Activated CD4-positive, alpha-beta T cell treated with anti-CD3 and anti-CD28 coated beads, Interleukin-2, amount 10 ng/mL, durations not matched to agents 24 days and 14 days (primary cell): ENCODE measurements around the gene ZCCHC7. TPM values are rescaled to one million over a fixed set of nuclear protein-coding genes. Genes with fewer than 3 reads are reported as not detected.

Source experiments
- DNase-seq: peaks from one replicate; pipeline ENCODE4 v3.0.0; 2022
- H3K27ac Mint-ChIP-seq: one replicate; pipeline ENCODE4 v1.8.0; 2022; ENCODE audit warnings: mild to moderate bottlenecking, mixed read lengths
- H3K27me3 Mint-ChIP-seq: one replicate; pipeline ENCODE4 v1.8.0; 2022; ENCODE audit warnings: mixed read lengths
- H3K36me3 Mint-ChIP-seq: one replicate; pipeline ENCODE4 v1.8.0; 2022; ENCODE audit warnings: low read depth, mild to moderate bottlenecking, mixed read lengths
- H3K4me1 Mint-ChIP-seq: one replicate; pipeline ENCODE4 v1.8.0; 2021; ENCODE audit warnings: mixed read lengths
- H3K4me3 Mint-ChIP-seq: one replicate; pipeline ENCODE4 v1.8.0; 2022; ENCODE audit warnings: mild to moderate bottlenecking, moderate library complexity, mixed read lengths
- H3K9me3 Mint-ChIP-seq: one replicate; pipeline ENCODE4 v1.8.0; 2021; ENCODE audit warnings: mixed read lengths
- intact Hi-C: fragments of 100-400 bp; cut with micrococcal nuclease; formaldehyde crosslinking; loops from one replicate; pipeline ENCODE4 v1.15.1; 2023
- total RNA-seq: library from RNA; stranded (reverse); gene quantifications from 2 replicates; pipeline ENCODE4 v1.2.3, GENCODE V29; 2022

The ZCCHC7 gene
- total RNA-seq, 1 donor from 2014 or later = 25.3 TPM

- intact Hi-C loops = no loop called here
- H3K4me3 Mint-ChIP-seq = no peak overlapping the region
- no peaks in the 10 kb centered on the region for H3K9me3 Mint-ChIP-seq
- no peak for DNase-seq
- no peaks in the 10 kb centered on the region for H3K27me3 Mint-ChIP-seq
- H3K27ac Mint-ChIP-seq = no peak overlapping the region
- H3K36me3 Mint-ChIP-seq = peaks cover 10% of the 10 kb centered on the region
- peaks cover 19% of the 10 kb centered on the region for H3K4me1 Mint-ChIP-seq
Observed at GRCh38 chr9:37215381-37215780, 95.0 kb downstream of the ZCCHC7 start.

- peaks cover 10% of the 10 kb centered on the region for H3K36me3 Mint-ChIP-seq
Observed at GRCh38 chr9:37215830-37216229, 95.5 kb downstream of the ZCCHC7 start.

GRCh38 chr9:37217161-37217560 lies 96.8 kb downstream of the ZCCHC7 start:
- H3K36me3 Mint-ChIP-seq = peaks cover 14% of the 10 kb centered on the region
- no peak overlapping the region for H3K27ac Mint-ChIP-seq
- H3K9me3 Mint-ChIP-seq = no peaks in the 10 kb centered on the region
- peaks cover 18% of the 10 kb centered on the region for H3K4me1 Mint-ChIP-seq
- H3K4me3 Mint-ChIP-seq = no peak overlapping the region
- intact Hi-C loops = no loop called here
- DNase-seq = no peak
- H3K27me3 Mint-ChIP-seq = no peaks in the 10 kb centered on the region

More at GRCh38 chr9:37215830-37216229, 95.5 kb downstream of the ZCCHC7 start:
- intact Hi-C loops = no loop called here
- peaks cover 14% of the 10 kb centered on the region for H3K4me1 Mint-ChIP-seq
- H3K27me3 Mint-ChIP-seq = no peaks in the 10 kb centered on the region
- no peak overlapping the region for H3K4me3 Mint-ChIP-seq
- H3K9me3 Mint-ChIP-seq = no peaks in the 10 kb centered on the region
- DNase-seq = no peak
- no peak overlapping the region for H3K27ac Mint-ChIP-seq

- H3K27ac Mint-ChIP-seq = no peak overlapping the region
- H3K9me3 Mint-ChIP-seq = no peaks in the 10 kb centered on the region
- H3K36me3 Mint-ChIP-seq = peaks cover 9% of the 10 kb centered on the region
- H3K4me3 Mint-ChIP-seq = no peak overlapping the region
- intact Hi-C loops = no loop called here
- H3K27me3 Mint-ChIP-seq = no peaks in the 10 kb centered on the region
- DNase-seq = no peak
- peaks cover 14% of the 10 kb centered on the region for H3K4me1 Mint-ChIP-seq
Observed at GRCh38 chr9:37218800-37219425, 98.5 kb downstream of the ZCCHC7 start.

GRCh38 chr9:37220971-37221370 lies 100.6 kb downstream of the ZCCHC7 start:
- intact Hi-C loops = no loop called here
- H3K4me1 Mint-ChIP-seq = peaks cover 11% of the 10 kb centered on the region
- H3K9me3 Mint-ChIP-seq = no peaks in the 10 kb centered on the region
- H3K36me3 Mint-ChIP-seq = peaks cover 7% of the 10 kb centered on the region
- no peak for DNase-seq
- H3K27me3 Mint-ChIP-seq = no peaks in the 10 kb centered on the region
- H3K4me3 Mint-ChIP-seq = no peak overlapping the region
- no peak overlapping the region for H3K27ac Mint-ChIP-seq

- peak overlapping the region; percentile 27 for H3K27ac Mint-ChIP-seq
- no peak for DNase-seq
- intact Hi-C loops = no loop called here
- no peaks in the 10 kb centered on the region for H3K9me3 Mint-ChIP-seq
- no peak overlapping the region for H3K4me3 Mint-ChIP-seq
- H3K36me3 Mint-ChIP-seq = peaks cover 7% of the 10 kb centered on the region
- peaks cover 11% of the 10 kb centered on the region for H3K4me1 Mint-ChIP-seq
- H3K27me3 Mint-ChIP-seq = no peaks in the 10 kb centered on the region
Observed at GRCh38 chr9:37221489-37222106, 101.2 kb downstream of the ZCCHC7 start.

- Mint-ChIP-seq H3K27me3 (no peaks in the 10 kb centered on the region), H3K4me3 (no peak overlapping the region), H3K36me3 (peaks cover 7% of the 10 kb centered on the region), H3K27ac (no peak overlapping the region), H3K4me1 (peaks cover 5% of the 10 kb centered on the region), H3K9me3 (no peaks in the 10 kb centered on the region)
- no peak for DNase-seq
- intact Hi-C loops = no loop called here
Observed at GRCh38 chr9:37229455-37229854, 109.1 kb downstream of the ZCCHC7 start.

GRCh38 chr9:37229882-37230482 lies 109.6 kb downstream of the ZCCHC7 start:
- no peak for DNase-seq
- intact Hi-C loops = no loop called here
- Mint-ChIP-seq H3K36me3 (peaks cover 7% of the 10 kb centered on the region), H3K4me3 (no peak overlapping the region), H3K27ac (no peak overlapping the region), H3K4me1 (peaks cover 5% of the 10 kb centered on the region), H3K9me3 (no peaks in the 10 kb centered on the region), H3K27me3 (no peaks in the 10 kb centered on the region)

GRCh38 chr9:37236822-37237221 lies 116.4 kb downstream of the ZCCHC7 start:
- Mint-ChIP-seq H3K36me3 (peaks cover 12% of the 10 kb centered on the region), H3K4me1 (peaks cover 7% of the 10 kb centered on the region), H3K27me3 (no peaks in the 10 kb centered on the region), H3K27ac (no peak overlapping the region), H3K4me3 (no peak overlapping the region), H3K9me3 (no peaks in the 10 kb centered on the region)
- intact Hi-C loops = no loop called here
- no peak for DNase-seq

- no peak overlapping the region for H3K4me3 Mint-ChIP-seq
- no peak for DNase-seq
- intact Hi-C loops = no loop called here
- H3K9me3 Mint-ChIP-seq = no peaks in the 10 kb centered on the region
- no peak overlapping the region for H3K27ac Mint-ChIP-seq
- peaks cover 12% of the 10 kb centered on the region for H3K36me3 Mint-ChIP-seq
- peaks cover 7% of the 10 kb centered on the region for H3K4me1 Mint-ChIP-seq
- H3K27me3 Mint-ChIP-seq = no peaks in the 10 kb centered on the region
Observed at GRCh38 chr9:37238122-37238521, 117.7 kb downstream of the ZCCHC7 start.

GRCh38 chr9:37239224-37239859 lies 119.0 kb downstream of the ZCCHC7 start:
- H3K4me3 Mint-ChIP-seq = no peak overlapping the region
- H3K4me1 Mint-ChIP-seq = peaks cover 2% of the 10 kb centered on the region
- H3K9me3 Mint-ChIP-seq = no peaks in the 10 kb centered on the region
- DNase-seq = no peak
- H3K36me3 Mint-ChIP-seq = peaks cover 6% of the 10 kb centered on the region
- no peaks in the 10 kb centered on the region for H3K27me3 Mint-ChIP-seq
- no peak overlapping the region for H3K27ac Mint-ChIP-seq
- intact Hi-C loops = no loop called here

GRCh38 chr9:37239921-37240320 lies 119.5 kb downstream of the ZCCHC7 start:
- intact Hi-C loops = no loop called here
- Mint-ChIP-seq H3K9me3 (no peaks in the 10 kb centered on the region), H3K4me3 (no peak overlapping the region), H3K36me3 (peaks cover 5% of the 10 kb centered on the region), H3K4me1 (peaks cover 2% of the 10 kb centered on the region), H3K27ac (no peak overlapping the region), H3K27me3 (no peaks in the 10 kb centered on the region)
- DNase-seq = no peak

GRCh38 chr9:37241340-37241739 lies 121.0 kb downstream of the ZCCHC7 start:
- DNase-seq = no peak
- peaks cover 2% of the 10 kb centered on the region for H3K36me3 Mint-ChIP-seq
- no peaks in the 10 kb centered on the region for H3K27me3 Mint-ChIP-seq
- H3K4me3 Mint-ChIP-seq = no peak overlapping the region
- H3K4me1 Mint-ChIP-seq = peaks cover 2% of the 10 kb centered on the region
- intact Hi-C loops = no loop called here
- no peaks in the 10 kb centered on the region for H3K9me3 Mint-ChIP-seq
- no peak overlapping the region for H3K27ac Mint-ChIP-seq

GRCh38 chr9:37242089-37242488 lies 121.7 kb downstream of the ZCCHC7 start:
- Mint-ChIP-seq H3K27me3 (no peaks in the 10 kb centered on the region), H3K27ac (no peak overlapping the region), H3K4me3 (no peak overlapping the region), H3K4me1 (no peaks in the 10 kb centered on the region), H3K36me3 (peaks cover 2% of the 10 kb centered on the region), H3K9me3 (no peaks in the 10 kb centered on the region)
- no peak for DNase-seq
- intact Hi-C loops = no loop called here
